Inflammatory macrophage treated with lipopolysaccharide for 1 hour (primary cell): ENCODE results near the gene GPR18.

Experiments used
- DNase-seq, 2 donors: peaks; one replicate each; pipeline ENCODE4 v3.0.0-alpha.2; 2020 to 2022

The GPR18 gene

DNA sequence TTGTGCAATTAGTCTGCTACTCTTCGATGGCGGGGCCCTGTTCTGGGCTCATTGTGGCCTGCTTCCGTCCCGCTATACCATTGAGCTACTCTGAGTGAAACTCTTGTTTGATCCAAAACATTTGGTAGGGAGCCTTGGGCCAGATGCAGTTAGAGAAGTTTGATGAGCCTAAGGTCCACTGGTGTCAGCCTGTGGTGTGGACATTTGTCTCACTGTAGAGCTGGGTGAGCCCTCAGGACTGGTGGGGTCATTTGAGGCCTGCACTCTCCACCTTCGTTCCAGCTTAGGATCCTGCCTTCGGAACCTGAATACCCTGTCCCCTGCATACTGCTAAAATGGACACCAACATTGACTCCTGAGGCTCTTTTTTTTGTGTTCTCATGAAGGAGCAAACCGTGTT, 50.7 kb downstream of the GPR18 start:
- no peak for DNase-seq

DNA sequence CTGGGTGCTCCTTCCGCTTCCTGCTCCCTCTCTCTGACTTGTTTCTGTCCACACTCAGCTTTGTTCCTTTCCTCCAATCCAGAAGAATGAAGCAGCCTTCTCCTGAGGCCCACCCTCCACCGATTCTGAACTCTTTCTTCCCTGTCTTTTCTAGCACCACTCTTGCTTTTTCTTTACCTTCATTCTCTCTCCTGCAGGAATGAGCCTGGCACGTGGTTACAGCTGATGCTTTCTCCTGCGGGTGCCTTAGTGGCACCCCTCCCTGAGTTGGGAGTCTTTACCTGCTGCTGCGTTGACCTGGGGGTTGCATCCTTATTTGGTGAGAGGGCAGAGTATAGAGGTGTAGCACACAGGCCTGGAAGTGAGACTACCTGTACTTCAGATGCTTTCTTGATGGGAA, 51.3 kb downstream of the GPR18 start:
- DNase-seq, result no peak

GRCh38 chr13:99206226-99206625, 52.0 kb downstream of the GPR18 start:
- no peak for DNase-seq

DNA sequence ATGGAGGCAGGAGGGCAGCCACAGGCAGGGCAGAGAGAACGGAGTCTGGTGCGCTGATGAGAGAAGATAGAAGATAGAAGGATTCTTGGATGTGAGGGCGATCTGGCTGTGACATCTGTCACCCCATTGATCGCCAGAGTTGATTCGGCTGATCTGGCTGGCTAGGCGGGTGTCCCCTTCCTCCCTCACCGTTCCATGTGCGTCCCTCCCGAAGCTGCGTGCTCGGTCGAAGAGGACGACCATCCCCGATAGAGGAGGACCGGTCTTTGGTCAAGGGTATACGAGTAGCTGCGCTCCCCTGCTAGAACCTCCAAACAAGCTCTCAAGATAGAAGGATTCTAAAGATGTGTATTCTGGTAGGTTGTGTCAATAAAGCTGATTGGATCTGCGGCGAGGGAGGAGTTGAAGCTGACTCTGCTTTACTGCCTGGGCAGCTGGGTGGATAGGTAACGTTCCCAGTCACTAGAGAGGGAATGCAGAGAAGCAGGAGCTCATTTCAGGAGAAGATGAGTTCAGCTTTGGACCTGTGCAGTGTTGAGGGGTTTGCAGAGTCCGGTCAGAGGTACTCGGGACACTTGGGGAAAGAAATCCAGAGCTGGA, 52.5 kb downstream of the GPR18 start:
- DNase-seq, result no peak
